Superior temporal gyrus (tissue), 1 donor: ENCODE data around the gene HSPBAP1.
"Not testable (repeated sequence)": the region's sequence is repeated elsewhere in the genome, so short reads cannot be mapped to it uniquely, and the experiment has no call there.

ENCODE experiments used
- DNase-seq: peaks from one replicate; pipeline ENCODE4 v3.0.0-alpha.2; 2016; ENCODE audit errors: extremely low spot score

HSPBAP1 gene

DNA sequence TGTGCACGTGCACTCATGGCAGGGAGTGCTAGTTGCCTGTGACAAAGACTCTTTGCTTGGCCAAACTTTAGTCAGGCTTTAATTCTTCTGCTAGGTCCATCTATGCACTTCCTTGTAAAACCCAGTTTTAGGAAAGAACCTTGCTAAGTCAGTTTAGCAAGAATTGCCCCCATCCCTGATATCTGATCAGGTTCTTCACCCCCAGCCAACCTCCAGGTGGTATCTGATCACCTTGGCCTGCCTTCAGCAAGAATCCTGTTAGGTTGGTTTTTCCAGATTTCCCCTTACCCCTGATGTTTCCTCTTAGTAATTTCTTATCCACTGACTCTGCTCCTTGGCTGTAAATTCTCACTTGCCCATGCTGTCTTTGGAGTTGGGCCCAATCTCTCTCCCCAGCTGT is 8.4 kb downstream of the HSPBAP1 start:
- DNase-seq: no peak

DNA sequence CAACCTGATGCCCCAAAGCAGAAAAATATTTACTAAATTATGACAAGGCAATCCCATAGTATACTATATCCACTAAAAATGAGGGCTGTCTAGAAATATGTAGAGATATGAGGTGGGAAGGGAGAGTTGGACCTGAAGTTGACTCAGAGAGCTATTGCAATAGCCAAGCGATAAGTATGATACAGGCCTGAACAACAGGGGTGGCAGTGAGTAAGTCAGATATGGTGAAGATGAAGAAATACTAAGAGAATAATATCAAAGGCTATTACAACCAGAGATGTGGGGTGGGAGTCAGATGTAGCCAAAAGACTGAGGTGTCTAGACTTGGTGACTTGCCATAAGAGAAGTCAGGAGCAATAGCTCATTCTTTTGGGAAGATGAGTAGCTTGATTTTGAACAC is 9.2 kb downstream of the HSPBAP1 start:
- DNase-seq: no peak

DNA sequence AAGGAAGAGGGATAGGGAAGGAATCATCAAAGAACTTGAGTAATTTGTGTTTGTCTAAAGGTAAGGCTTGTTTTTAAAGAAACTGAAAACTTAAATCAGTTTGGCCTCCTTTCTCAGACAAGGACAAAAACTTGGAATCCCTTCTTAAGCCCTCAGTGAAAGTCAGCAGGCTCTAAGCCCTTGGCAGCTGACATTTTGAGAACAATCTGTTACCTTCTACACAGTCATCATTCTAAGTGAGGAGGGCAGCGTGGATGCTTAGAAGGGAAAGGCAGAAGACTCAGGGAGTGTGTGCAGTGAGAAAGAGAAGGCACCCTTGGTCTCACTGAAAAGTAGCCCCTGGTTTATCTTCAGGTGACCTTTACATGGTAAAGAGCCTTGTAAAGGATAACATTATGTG is 10.8 kb downstream of the HSPBAP1 start:
- no peak for DNase-seq

DNA sequence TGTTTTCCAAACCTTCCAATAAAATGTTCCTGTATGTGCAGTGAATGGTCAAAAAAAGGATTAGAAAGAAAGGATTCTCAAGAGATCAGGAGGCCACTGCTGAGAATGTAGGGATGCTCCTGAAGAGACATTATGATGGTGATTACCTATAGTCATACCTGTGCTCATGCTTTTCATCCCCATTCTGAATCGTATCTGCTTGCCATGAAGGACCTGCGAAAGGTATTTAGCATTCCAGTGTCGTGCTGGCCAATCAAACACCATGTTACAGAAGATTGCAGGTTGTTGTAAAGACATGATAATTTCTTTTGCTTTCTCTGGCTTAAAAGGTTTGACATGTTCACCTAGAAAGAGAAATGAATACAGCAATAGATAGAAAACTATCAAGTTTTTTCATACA is 16.1 kb downstream of the HSPBAP1 start:
- DNase-seq: no peak

DNA sequence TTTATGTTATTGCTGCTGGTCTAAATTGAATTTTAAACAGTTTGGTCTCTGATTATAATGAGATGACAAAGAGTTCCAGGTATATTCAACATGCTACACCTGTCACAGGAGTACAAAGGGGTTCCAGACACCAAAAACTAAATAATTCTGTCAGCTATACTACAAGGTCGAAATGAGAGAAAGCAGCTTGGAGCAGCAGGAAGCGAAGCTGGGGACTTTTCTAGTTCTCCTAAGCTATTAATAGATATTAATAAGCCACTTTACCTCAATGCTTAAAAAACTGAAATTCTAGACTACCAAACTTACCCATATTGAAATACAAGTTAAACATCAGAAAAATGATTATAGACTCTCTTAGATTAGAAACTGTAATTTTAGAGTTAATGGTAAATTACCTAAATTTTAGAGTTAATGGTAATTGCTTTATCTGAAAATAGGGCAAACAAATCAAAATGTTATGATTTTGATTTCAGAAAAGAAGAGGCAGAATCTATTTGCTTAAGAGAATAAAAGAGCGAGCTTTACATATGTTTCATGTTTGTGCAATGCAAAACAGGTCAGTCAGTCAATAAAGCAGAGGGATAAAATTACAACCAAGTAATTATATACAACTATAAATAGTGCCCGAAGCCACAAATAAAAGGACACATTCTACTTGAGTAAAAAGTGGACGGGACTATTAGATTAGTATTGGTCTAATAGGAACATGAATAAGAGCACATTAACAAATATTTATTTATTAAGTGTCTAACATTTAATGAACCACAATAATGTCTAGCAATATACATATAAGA is 16.8 kb downstream of the HSPBAP1 start:
- DNase-seq: no peak

DNA sequence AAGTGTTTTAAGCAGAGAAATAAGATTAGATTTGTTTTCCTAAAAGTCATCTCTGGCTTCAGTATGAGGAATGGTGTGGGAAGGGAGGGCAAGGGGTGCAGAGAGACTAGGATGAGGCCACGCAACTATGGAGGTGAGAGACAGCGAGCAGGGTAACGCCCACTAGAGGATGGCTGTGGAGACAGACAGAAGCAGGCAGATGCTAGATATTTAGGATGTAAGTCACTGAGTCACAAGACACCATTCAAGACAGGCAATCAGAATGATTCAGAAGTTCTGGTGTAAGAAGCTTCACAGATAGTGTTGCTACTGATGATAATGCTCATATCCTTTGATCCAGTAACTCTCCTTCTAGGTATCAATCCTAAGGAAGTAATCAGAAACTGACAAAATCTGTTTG is 19.1 kb downstream of the HSPBAP1 start:
- no peak for DNase-seq

DNA sequence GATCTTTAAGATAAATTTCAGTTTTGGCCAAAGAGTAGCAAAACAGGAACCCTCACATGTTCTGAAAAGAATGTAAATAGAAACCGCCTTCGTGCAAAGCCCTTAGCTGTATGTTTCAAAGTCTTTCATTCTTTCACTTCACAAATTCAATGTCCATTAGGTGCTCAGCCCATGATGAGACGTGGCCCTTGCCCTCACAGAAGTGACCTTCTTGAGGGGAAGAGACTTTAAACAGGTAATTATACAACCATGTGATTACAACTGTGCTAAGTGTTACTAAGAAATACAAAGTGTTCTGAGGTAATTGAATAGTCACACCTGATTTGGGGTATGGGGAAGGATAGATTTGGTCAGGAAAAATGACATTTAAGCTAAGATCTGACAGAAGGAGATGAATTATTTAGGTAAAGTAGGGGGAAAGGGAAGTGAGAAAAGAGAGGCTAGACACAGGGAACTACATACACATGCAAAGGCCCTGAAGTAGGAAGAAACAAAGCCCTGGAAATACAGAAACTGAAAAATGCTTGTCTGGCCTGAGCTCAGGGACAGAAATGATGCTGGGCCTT is 19.6 kb downstream of the HSPBAP1 start:
- no peak for DNase-seq

DNA sequence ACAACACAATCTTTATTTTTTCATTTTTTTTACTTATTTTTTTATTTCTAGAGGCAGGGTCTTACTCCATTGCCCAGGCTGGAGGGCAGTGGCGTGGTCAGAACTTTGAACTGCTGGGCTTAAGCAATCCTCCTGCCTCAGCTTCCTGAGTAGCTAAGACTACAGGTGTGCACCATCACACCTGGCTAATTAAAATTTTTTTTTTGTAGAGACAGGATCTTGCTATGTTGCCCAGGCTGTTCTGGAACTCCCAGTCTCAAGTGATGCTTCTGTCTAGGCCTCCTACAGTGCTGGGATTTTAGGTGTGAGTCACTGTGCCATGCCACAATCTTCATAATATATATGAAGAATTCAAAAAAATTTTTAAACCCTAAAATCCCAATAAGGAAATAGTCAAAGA is 20.8 kb downstream of the HSPBAP1 start:
- no peak for DNase-seq

DNA sequence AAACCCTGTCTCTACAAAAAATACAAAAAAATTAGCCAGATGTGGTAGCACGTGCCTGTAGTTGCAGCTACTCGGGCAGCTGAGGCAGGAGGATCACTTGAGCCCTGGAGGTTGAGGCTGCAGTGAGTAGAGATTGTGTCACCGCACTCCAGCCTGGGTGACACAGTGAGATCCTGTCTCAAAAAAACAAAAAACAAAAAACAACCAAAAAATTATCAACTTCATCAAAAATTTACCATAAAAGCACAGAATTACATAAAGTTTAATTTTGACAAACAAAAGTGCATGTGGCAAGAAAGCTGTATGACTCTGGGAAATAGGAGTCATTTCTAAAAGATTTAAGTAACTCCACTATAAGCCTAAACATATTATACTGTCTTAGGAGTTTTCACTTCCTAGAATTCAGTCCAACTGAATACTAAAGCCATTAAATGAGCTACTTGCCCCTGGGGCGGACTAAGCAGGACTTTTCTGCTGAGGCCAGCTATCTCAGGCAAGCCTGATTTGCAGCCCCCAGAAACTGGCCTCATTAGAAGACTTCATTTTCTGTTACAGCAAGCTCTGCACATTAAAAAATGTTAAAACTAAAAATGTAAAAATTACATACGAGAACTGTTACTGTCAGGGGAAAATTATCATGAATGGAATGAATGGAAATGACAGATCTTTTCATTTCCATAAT is 23.0 kb downstream of the HSPBAP1 start:
- no peak for DNase-seq

DNA sequence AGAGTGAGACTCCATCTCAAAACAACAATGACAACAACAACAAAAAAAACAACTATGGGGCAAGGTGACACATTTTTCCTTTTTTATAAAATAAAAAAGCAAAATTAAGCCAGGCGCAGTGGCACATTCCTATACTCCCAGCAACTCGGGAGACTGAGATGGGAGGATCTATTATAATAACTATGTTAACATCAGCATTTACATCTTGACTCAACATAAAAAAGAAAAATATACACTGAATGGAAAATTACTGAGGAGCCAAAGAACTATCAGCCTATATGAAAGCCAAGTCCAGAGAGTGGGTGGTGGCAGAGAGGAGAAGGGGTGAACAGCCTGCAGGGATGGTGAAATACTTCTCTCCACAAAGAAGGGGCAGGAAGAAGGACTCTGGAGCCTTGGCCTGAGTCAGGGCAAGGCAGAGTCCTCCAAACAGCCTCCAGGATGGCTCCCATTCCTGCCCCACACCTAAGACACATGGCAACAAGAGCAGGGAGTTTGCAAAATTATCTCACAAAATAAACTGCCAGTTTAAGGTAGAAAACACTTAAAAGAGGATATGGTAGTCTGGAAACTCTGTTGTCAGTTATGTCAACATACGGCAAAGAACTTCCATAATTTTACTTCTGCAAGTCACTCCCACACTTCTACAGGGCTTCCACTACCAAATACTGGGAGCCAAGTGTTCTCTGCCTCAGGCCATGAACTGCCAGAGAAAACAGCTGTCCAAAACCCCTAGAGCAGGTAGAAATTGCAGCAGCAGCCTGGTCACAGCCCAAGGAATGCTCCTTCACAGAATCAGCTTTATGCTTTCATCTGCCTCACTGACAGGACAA is 25.9 kb downstream of the HSPBAP1 start:
- DNase-seq: no peak

DNA sequence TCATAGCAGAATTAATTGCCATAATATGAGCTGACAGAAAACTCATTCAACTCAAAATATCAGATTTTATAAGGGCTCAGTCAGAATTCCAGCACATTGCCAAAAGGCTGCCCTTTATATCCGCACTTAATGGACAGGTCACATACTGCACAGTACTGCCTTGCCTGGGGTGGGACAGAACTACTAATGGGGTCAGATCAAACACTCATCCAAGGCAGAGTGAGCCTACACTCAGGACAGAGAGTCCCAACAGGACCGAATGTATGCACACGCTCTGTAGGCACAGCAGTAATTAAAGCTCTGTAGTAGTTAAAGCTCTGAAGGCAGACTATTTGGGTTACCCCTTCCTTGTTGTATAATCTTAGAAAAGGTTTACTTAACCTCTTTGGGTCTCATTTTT is 27.2 kb downstream of the HSPBAP1 start:
- no peak for DNase-seq

DNA sequence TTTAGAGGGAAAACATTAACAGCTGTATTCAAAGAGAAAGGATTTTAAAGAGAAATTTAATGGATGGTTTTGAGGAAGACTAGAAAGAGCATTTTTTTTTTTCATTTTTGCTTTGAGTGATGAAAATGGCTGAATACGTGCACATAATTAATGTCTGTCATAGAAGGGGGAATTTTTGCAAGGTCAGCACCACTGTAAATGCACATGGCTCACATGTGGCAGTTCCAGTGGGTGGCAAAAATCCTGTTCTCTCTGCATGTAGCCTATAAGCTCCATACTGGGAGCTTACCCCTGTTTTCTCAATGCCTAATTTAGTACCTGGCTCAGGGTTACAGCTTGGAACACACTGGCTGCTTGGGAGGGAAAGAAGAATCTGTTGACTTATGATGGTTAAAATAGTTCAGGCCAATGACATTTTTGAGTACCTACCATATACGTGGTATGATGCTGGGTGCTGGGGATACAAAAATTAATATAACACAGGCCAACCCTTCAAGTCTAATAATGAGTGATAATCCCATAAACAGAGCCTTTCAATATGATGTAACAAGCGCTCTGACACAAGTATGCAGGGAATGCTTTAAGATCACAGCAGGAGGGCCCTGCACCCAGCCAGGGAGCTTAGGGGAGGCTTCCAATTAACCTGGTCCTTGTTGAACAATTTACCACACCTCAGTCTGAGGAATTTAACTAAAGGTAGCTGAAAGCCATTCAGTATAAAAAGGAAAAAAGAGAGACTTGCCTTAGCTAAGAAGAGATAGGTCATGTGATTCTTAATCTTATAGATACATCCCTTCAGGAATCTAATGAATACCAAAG is 33.0 kb downstream of the HSPBAP1 start:
- DNase-seq: no peak

DNA sequence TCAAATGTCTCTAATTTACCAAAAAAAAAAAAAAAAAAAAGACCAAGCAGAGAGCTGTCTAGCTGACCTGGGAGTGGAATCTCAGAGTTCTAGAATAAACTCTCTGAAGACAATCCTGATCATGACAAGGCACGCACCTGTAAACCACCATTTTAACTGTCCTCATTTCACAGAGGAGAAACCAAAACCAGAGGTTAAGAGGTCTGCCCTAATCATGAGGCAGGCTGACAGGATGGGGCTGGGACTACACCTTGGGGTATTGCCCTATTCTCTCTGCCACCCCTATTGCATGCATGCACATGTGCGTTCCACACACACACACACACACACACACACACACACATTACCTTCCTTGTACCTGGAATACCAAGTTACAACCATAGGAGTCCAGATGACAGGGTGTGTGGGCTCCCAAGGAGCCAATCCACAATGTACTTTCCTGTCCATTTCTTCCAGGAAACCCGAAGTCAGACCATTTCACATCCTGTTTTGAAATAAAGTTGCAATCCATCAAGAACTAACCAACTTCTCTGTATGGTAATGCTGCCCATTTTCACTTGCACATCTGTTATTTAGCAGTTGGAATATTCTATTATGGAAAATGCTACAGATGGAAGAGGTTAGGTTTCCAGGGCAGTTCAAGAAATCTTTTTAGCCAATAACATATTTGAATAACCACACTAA is 34.6 kb downstream of the HSPBAP1 start:
- DNase-seq: no peak

DNA sequence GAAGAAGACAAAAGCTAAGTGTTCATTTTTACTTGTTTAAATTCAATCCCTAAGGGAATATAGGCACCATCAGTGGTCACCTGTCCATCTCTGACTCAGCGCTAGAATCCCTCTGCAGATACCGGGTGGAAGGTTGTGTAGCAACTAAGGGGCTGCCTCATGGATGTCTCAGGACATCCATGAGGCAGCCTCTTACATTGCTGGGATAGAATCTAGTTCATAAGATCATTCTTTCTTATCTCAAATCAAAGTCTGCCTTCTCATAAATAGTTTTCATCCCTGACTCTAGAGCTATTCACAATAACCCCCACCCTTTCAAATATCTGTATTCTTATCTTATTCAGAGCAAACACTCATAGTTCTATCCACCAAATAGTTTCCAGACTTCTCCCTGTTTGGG is 38.1 kb downstream of the HSPBAP1 start:
- no peak for DNase-seq

DNA sequence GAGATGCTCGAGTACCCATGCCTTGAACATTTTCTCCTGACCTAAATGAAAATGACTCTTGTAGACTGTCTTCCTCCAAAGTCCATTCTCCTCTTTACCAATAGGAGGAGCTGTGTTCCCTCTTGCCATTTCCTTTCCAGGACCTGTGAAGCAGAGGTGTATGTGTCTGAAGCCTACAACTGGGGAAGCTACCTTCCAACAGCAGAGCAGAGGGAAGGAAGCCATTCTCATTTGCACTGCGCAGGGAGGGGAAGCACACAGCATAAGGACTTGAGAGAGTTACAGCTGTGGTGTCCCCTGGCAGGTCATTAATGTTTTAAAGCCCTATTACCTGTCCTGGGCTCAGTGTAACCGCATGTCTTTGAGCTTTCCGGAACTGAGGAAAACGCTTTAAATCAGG is 38.7 kb downstream of the HSPBAP1 start:
- DNase-seq: no peak

DNA sequence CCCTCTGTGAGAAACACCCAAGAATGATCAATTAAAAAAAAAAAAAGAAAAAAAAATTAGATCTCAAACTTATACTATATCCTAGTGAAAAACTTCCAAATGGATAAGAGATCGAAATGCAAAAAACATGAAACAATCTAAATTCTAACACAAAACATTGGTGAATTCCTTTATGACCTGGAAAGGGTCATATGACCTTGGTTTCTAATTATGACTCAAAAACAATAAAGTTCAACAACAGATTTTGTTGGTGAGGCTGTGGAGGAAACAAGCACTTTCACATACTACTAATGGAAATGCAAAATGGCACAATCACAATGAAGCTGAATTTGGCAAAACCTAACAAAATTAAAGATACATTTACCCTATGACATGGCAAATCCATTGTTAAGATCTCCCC is 45.3 kb downstream of the HSPBAP1 start:
- DNase-seq: no peak

DNA sequence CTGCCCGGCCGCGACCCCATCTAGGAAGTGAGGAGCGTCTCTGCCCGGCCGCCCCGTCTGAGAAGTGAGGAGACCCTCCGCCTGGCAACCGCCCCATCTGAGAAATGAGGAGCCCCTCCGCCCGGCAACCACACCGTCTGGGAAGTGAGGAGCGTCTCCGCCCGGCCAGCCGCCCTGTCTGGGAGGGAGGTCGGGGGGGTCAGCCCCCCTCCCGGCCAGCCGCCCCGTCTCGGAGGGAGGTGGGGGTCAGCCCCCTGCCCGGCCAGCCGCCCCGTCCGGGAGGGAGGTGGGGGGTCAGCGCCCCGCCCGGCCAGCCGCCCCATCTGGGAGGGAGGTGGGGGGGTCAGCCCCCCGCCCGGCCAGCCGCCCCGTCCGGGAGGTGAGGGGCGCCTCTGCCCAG is 46.3 kb downstream of the HSPBAP1 start:
- DNase-seq: not testable (repeated sequence)

DNA sequence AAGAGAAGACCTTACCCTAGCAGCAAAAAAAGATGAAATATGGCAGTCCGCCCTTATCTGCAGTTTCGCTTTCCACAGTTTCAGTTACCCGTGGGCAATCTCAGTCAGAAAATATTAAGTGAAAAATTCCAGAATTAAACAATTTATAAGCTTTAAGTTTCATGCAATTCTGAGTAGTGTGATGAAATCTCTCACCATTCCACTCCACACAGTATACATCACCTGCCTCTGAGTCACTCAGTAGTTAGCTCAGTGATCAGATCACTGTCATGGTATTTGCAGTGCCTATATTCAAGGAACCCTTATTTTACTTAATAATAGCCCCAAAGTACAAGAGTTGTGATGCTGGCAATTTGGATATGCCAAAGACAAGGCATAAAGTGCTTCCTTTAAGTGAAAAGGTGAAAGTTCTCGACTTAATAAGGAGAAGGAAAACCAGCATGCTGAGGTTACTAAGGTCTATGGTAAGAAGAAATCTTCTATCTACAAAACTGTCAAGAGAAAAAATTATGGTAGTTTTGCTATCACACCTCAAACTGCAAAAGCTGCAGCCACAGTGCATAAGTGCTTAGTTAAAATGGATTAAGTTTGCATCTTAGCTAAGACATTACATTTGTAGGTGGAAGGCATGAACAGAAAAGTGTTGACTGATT is 48.1 kb downstream of the HSPBAP1 start:
- no peak for DNase-seq

DNA sequence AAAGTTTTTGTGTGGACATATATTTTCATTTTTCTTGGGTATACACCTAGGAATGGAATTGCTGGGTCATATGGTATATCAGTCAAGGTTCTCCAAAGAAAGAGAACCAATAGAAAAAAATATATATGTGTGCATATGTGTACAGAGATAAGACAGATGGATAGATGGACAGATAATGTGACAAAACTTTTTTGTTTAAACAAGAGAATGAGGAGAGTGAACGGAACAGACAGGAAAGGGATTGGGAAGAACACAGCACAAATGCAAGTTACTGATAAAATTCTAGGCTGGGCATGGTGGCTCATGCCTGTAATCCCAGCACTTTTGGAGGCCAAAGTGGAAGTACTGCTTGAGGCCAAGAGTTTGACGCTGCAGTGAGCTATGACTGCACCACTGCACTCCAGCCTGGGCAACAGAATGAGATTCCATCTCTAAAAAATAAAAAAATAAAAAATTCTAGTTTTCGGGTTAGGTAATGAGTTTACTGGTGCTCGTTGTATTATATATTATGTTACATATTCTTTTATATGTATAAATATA is 50.0 kb downstream of the HSPBAP1 start:
- DNase-seq: no peak

DNA sequence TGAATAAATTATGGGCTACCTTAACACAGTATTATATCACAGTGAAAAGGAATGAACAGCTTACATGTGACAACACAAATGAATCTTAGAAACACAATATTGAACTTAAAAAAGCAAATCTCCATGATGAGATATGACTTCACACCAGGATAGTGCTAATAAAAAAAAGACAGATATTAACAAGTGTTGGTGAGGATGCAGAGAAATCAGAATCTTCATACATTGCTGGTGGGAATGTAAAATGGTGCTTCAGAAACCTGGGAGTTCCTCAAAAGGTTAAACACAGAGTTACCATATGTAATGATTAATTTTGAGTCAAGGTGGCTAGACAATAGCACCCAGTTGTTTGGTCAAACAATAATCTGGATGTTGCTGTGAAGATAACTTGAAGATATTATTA is 51.4 kb downstream of the HSPBAP1 start:
- no peak for DNase-seq
